GM12878 (cell line): ENCODE data around the gene FAM110A. TPM values are rescaled to one million over a fixed set of nuclear protein-coding genes. Genes with fewer than 3 reads are reported as not detected.

ENCODE experiments used
- ATAC-seq: fragments of 200-7000 bp; cut with Tn5 transposase; 3 replicates; pipeline ENCODE4 v1.9.1; 2020; ENCODE audit warnings: mild to moderate bottlenecking, moderate library complexity
- BruUV-seq: library from RNA; stranded (reverse); fragments of 400-500 nt; replicated peaks from 2 replicates; lab custom pipeline; 2021; lab: Mats Ljungman, UMichigan
- CTCF ChIA-PET: fragments of 300-600 bp; sonication (Branson Sonifier 250); formaldehyde crosslinking; extraction: SDS; loops from one replicate; lab custom pipeline; 2021; ENCODE audit warnings: inconsistent platforms; lab: Yijun Ruan, JAX
- POLR2A ChIA-PET: fragments of 350-600 bp; formaldehyde crosslinking; extraction: SDS; loops from one replicate; lab custom pipeline; 2021; ENCODE audit warnings: inconsistent platforms; lab: Charles Lee
- RAD21 ChIA-PET: fragments of 300-600 bp; sonication (Branson Sonifier 250); formaldehyde crosslinking; loops from one replicate; lab custom pipeline; 2023; ENCODE audit warnings: antibody characterized with exemption; ENCODE audit not compliant: unreplicated experiment; lab: Charles Lee
- SMC1A ChIA-PET: fragments of 300-600 bp; sonication (Branson Sonifier 250); formaldehyde crosslinking; loops from one replicate; lab custom pipeline; 2023; ENCODE audit not compliant: unreplicated experiment, uncharacterized antibody; lab: Charles Lee
- DNase-seq: peaks from one replicate; pipeline ENCODE4 v3.0.0-alpha.2; 2011; ENCODE audit warnings: low read depth, low spot score
- FAIRE-seq: peaks from 3 replicates; lab custom pipeline; 2011; peaks lifted over from hg19 to GRCh38; lab: Jason Lieb, UNC
- H2AFZ ChIP-seq: 2 replicates; pipeline ENCODE4 v1.6.0; 2011; ENCODE audit warnings: low read depth, low read length, control low read depth; ENCODE audit not compliant: control insufficient read depth
- H3K27ac ChIP-seq: 2 replicates; pipeline ENCODE4 v1.5.1; 2011; ENCODE audit warnings: control low read depth; ENCODE audit not compliant: control insufficient read depth, insufficient read depth
- H3K27me3 ChIP-seq, 2 experiments: replicated peaks in 1 of 2; 2 replicates each; pipeline versions ENCODE4 v1.6.0 to v1.6.1; 2011; ENCODE audit warnings: low read length in 1 of 2; ENCODE audit not compliant: control insufficient read depth in 2 of 2, insufficient read depth in 2 of 2
- H3K36me3 ChIP-seq, 2 experiments: 2 replicates each; pipeline ENCODE4 v1.5.1; 2011; ENCODE audit warnings: low read length in 1 of 2; ENCODE audit not compliant: control insufficient read depth in 2 of 2, insufficient read depth in 2 of 2
- H3K4me1 ChIP-seq: 2 replicates; pipeline ENCODE4 v1.6.1; 2011; ENCODE audit warnings: mild to moderate bottlenecking, low read length, moderate library complexity, mixed read lengths; ENCODE audit not compliant: control insufficient read depth, insufficient read depth
- H3K4me2 ChIP-seq: 2 replicates; pipeline ENCODE4 v1.6.0; 2011; ENCODE audit warnings: control low read depth; ENCODE audit not compliant: control insufficient read depth, insufficient read depth
- H3K4me3 ChIP-seq: fragments of 200-600 bp; sonication (generic); 2 replicates; pipeline ENCODE4 v1.5.1; 2016
- H3K79me2 ChIP-seq: 2 replicates; pipeline ENCODE4 v1.6.0; 2011; ENCODE audit warnings: low read length; ENCODE audit not compliant: control insufficient read depth, insufficient read depth
- H3K9ac ChIP-seq: 2 replicates; pipeline ENCODE4 v1.8.0; 2011; ENCODE audit warnings: low read length, control low read depth, mixed read lengths; ENCODE audit not compliant: control insufficient read depth, insufficient read depth
- H3K9me3 ChIP-seq: replicated peaks from 3 replicates; pipeline ENCODE4 v1.5.1; 2011; ENCODE audit warnings: mild to moderate bottlenecking, low read length; ENCODE audit not compliant: control insufficient read depth, insufficient read depth
- H4K20me1 ChIP-seq: 2 replicates; pipeline ENCODE4 v1.6.0; 2011; ENCODE audit not compliant: control insufficient read depth, insufficient read depth
- EED ChIP-seq: sonication (generic); IDR thresholded peaks from 2 replicates; pipeline ENCODE4 v1.6.1; 2016; ENCODE audit warnings: antibody characterized with exemption, low read depth
- NR2C1 ChIP-seq: fragments of 450-650 bp; IDR thresholded peaks from 2 replicates; pipeline ENCODE4 v1.6.1; 2017; ENCODE audit warnings: antibody characterized with exemption, mild to moderate bottlenecking, moderate library complexity
- RCOR1 ChIP-seq: conservative IDR thresholded peaks from 2 replicates; pipeline ENCODE4 v1.6.1; 2012; ENCODE audit warnings: low read depth, low read length, improper control_type of control experiment
- TCF12 ChIP-seq: IDR thresholded peaks from 2 replicates; pipeline ENCODE4 v1.6.1; 2011; ENCODE audit warnings: low read depth, mild to moderate bottlenecking, low read length
- WGBS: methylation state at CpG from one replicate; pipeline ENCODE4 v1.1.6; 2016; ENCODE audit warnings: low lambda C conversion rate; ENCODE audit not compliant: insufficient replicate concordance, insufficient coverage; ENCODE audit errors: missing lambda C conversion rate; 5-methylcytosine and 5-hydroxymethylcytosine counted together
- in situ Hi-C: fragments of 300-500 bp; cut with MboI; formaldehyde crosslinking; loops from 9 replicates; pipeline ENCODE4 v1.14.3; 2018; ENCODE audit warnings: mixed read lengths
- intact Hi-C: fragments of 100-400 bp; cut with micrococcal nuclease; formaldehyde crosslinking; loops from one replicate; pipeline ENCODE4 v1.14.2; 2022; ENCODE audit not compliant: unreplicated experiment
- polyA plus RNA-seq, 11 experiments: library from polyadenylated mRNA; depleted of rRNA in 4 of 11; unstranded in 6 of 11; stranded (reverse) in 5 of 11; fragments of >200 nt; fragmentation: Nextera tagmentation in 4 of 11; fragmentation: Illumina TruSeq in 1 of 11; extraction: Ambion mirVana in 4 of 11; extraction: Trizol in 1 of 11; gene quantifications; 1 replicate in 1 of 11; 2 replicates in 10 of 11; pipeline versions ENCODE4 v1.2.1 to v1.2.3, GENCODE V29; 2011 to 2016; ENCODE audit warnings: inconsistent platforms in 2 of 11, missing spikeins in 2 of 11, low read depth in 1 of 11
- total RNA-seq, 4 experiments: library from RNA; depleted of rRNA in 3 of 4; stranded (reverse); fragments of >200 nt in 3 of 4; fragmentation: Illumina TruSeq in 1 of 4; extraction: Trizol in 1 of 4; gene quantifications; 2 replicates each; pipeline versions ENCODE4 v1.2.1 to v1.2.3, GENCODE V29; 2013 to 2021
- TF ChIP-seq, protein P1 (sequence below): fragments of 450-650 bp; IDR thresholded peaks from 2 replicates; pipeline ENCODE4 v1.6.1; 2017; ENCODE audit warnings: mild to moderate bottlenecking, moderate library complexity
- TF ChIP-seq, protein P2 (sequence below): fragments of 150-350 bp; IDR thresholded peaks from 2 replicates; pipeline ENCODE4 v1.6.1; 2014; ENCODE audit warnings: mild to moderate bottlenecking, low read depth, low read length
- TF ChIP-seq, protein P3 (sequence below): IDR thresholded peaks from 2 replicates; pipeline ENCODE4 v1.6.1; 2011; ENCODE audit warnings: mild to moderate bottlenecking, low read depth, low read length, moderate library complexity; ENCODE audit not compliant: insufficient replicate concordance
- TF ChIP-seq, protein P4 (sequence below): IDR thresholded peaks from 2 replicates; pipeline ENCODE4 v1.6.1; 2012; ENCODE audit warnings: mild to moderate bottlenecking, low read depth, low read length
- TF ChIP-seq, protein P5 (sequence below): fragments of 450-650 bp; conservative IDR thresholded peaks from 2 replicates; pipeline ENCODE4 v1.6.1; 2017; ENCODE audit warnings: mild to moderate bottlenecking, moderate library complexity

FAM110A gene
- total and polyA plus RNA-seq, 10 of the 15 experiments (the other 5 are each of a cell fraction or from before 2014, with no cell fraction given), result 1.1 to 14.8 (median 7.4) TPM

DNA sequence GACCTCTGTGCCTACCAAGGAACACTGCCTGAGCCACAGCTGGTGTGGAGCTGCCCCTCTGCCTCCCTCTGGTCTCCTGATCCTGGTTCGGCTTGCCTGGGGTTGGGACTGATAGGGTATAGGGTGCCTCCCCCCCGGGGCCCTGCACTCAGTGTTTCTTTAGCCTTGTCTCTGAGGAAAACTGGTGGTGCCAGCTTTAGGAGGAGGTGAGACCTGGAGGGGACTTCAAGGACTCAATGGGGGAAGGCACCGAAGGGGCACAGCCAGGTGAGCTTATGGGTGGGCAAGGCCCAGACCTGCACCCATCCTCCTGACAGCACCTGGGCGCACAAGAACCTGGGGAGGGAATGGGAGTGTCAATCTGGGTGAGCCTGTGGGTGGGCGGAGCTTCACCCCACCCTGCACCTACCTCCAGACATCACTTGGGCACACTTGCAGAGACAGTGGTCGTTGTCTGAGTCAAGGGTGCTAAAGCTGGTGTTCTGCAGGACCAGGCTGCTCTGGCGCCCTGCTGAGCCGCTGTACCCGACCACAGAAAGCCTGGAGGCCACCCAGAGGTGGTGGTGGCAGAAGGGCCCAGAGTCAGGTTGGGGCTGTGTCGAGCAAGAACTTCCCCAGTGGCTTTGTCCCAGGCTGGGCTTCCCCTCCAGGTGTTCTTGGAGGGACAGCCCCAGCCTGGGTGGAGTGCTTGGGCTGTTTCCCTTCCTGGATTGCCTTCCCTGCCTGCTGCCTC is 40.5 kb downstream of the FAM110A start:
- DNase-seq (no peak), ATAC-seq (peak; percentile 87), FAIRE-seq (no peak)
- POLR2A ChIA-PET, result no interaction called here
- intact Hi-C loops (no loop called here), in situ Hi-C loops (no loop called here)
- Histone ChIP-seq H2AFZ (no peak overlapping the region), H3K9ac (no peak overlapping the region), H3K36me3 (no peaks in the 10 kb centered on the region), H3K4me1 (0 out of 2 replicates have a peak, but pooled peaks cover 4% of the 10 kb centered on the region), H3K4me3 (no peak overlapping the region), H3K27me3 (peaks cover 0 to 1% of the 10 kb centered on the region in 2 experiments; a peak in 1 of 4 replicates), H3K27ac (no peak overlapping the region), H4K20me1 (no peaks in the 10 kb centered on the region), H3K79me2 (no peaks in the 10 kb centered on the region), H3K4me2 (no peak overlapping the region), H3K9me3 (no peaks in the 10 kb centered on the region)
- RAD21 ChIA-PET, result no interaction called here
- no TSS peak for BruUV-seq
- CTCF ChIA-PET, result interaction anchor here (0.9 to 1.0 kb wide), 2 partner anchors 40 to 82 kb away, joined by 3 to 4 read pairs; partner anchors contain the start of gene FAM110A
- SMC1A ChIA-PET, result interaction anchor here (1.0 kb wide), 1 partner anchor 41 kb away, joined by 4 read pairs; the partner anchor contains the start of gene FAM110A
- 27% methylated on average over 10 of the region's 10 CpGs for WGBS
- TF ChIP-seq, protein P1, sequence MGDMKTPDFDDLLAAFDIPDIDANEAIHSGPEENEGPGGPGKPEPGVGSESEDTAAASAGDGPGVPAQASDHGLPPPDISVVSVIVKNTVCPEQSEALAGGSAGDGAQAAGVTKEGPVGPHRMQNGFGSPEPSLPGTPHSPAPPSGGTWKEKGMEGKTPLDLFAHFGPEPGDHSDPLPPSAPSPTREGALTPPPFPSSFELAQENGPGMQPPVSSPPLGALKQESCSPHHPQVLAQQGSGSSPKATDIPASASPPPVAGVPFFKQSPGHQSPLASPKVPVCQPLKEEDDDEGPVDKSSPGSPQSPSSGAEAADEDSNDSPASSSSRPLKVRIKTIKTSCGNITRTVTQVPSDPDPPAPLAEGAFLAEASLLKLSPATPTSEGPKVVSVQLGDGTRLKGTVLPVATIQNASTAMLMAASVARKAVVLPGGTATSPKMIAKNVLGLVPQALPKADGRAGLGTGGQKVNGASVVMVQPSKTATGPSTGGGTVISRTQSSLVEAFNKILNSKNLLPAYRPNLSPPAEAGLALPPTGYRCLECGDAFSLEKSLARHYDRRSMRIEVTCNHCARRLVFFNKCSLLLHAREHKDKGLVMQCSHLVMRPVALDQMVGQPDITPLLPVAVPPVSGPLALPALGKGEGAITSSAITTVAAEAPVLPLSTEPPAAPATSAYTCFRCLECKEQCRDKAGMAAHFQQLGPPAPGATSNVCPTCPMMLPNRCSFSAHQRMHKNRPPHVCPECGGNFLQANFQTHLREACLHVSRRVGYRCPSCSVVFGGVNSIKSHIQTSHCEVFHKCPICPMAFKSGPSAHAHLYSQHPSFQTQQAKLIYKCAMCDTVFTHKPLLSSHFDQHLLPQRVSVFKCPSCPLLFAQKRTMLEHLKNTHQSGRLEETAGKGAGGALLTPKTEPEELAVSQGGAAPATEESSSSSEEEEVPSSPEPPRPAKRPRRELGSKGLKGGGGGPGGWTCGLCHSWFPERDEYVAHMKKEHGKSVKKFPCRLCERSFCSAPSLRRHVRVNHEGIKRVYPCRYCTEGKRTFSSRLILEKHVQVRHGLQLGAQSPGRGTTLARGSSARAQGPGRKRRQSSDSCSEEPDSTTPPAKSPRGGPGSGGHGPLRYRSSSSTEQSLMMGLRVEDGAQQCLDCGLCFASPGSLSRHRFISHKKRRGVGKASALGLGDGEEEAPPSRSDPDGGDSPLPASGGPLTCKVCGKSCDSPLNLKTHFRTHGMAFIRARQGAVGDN, result no peak
- TF ChIP-seq, protein P2, sequence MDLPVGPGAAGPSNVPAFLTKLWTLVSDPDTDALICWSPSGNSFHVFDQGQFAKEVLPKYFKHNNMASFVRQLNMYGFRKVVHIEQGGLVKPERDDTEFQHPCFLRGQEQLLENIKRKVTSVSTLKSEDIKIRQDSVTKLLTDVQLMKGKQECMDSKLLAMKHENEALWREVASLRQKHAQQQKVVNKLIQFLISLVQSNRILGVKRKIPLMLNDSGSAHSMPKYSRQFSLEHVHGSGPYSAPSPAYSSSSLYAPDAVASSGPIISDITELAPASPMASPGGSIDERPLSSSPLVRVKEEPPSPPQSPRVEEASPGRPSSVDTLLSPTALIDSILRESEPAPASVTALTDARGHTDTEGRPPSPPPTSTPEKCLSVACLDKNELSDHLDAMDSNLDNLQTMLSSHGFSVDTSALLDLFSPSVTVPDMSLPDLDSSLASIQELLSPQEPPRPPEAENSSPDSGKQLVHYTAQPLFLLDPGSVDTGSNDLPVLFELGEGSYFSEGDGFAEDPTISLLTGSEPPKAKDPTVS, result no peak
- TF ChIP-seq EED, result 0 out of 2 replicates have a peak, but pooled peaks have one; percentile 48
- TF ChIP-seq, protein P3, sequence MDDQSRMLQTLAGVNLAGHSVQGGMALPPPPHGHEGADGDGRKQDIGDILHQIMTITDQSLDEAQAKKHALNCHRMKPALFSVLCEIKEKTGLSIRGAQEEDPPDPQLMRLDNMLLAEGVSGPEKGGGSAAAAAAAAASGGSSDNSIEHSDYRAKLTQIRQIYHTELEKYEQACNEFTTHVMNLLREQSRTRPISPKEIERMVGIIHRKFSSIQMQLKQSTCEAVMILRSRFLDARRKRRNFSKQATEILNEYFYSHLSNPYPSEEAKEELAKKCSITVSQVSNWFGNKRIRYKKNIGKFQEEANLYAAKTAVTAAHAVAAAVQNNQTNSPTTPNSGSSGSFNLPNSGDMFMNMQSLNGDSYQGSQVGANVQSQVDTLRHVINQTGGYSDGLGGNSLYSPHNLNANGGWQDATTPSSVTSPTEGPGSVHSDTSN, result no peak
- TF ChIP-seq, protein P4, sequence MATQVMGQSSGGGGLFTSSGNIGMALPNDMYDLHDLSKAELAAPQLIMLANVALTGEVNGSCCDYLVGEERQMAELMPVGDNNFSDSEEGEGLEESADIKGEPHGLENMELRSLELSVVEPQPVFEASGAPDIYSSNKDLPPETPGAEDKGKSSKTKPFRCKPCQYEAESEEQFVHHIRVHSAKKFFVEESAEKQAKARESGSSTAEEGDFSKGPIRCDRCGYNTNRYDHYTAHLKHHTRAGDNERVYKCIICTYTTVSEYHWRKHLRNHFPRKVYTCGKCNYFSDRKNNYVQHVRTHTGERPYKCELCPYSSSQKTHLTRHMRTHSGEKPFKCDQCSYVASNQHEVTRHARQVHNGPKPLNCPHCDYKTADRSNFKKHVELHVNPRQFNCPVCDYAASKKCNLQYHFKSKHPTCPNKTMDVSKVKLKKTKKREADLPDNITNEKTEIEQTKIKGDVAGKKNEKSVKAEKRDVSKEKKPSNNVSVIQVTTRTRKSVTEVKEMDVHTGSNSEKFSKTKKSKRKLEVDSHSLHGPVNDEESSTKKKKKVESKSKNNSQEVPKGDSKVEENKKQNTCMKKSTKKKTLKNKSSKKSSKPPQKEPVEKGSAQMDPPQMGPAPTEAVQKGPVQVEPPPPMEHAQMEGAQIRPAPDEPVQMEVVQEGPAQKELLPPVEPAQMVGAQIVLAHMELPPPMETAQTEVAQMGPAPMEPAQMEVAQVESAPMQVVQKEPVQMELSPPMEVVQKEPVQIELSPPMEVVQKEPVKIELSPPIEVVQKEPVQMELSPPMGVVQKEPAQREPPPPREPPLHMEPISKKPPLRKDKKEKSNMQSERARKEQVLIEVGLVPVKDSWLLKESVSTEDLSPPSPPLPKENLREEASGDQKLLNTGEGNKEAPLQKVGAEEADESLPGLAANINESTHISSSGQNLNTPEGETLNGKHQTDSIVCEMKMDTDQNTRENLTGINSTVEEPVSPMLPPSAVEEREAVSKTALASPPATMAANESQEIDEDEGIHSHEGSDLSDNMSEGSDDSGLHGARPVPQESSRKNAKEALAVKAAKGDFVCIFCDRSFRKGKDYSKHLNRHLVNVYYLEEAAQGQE, result no peak
- TF ChIP-seq, protein P5, sequence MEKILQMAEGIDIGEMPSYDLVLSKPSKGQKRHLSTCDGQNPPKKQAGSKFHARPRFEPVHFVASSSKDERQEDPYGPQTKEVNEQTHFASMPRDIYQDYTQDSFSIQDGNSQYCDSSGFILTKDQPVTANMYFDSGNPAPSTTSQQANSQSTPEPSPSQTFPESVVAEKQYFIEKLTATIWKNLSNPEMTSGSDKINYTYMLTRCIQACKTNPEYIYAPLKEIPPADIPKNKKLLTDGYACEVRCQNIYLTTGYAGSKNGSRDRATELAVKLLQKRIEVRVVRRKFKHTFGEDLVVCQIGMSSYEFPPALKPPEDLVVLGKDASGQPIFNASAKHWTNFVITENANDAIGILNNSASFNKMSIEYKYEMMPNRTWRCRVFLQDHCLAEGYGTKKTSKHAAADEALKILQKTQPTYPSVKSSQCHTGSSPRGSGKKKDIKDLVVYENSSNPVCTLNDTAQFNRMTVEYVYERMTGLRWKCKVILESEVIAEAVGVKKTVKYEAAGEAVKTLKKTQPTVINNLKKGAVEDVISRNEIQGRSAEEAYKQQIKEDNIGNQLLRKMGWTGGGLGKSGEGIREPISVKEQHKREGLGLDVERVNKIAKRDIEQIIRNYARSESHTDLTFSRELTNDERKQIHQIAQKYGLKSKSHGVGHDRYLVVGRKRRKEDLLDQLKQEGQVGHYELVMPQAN, result no peak
- 0 out of 2 replicates have a peak, but pooled peaks have one; percentile 12 for TF ChIP-seq TCF12
- TF ChIP-seq RCOR1, result no peak
- TF ChIP-seq NR2C1, result no peak
